Activated naive CD4-positive, alpha-beta T cell treated with Interleukin-2 at 50 U/mL for 16 hours (primary cell): ENCODE measurements around the gene WSB2.
"Not testable (repeated sequence)": the region's sequence is repeated elsewhere in the genome, so short reads cannot be mapped to it uniquely, and the experiment has no call there.

Experiments
- DNase-seq: peaks from one replicate; pipeline ENCODE4 v3.0.0-alpha.2; 2020

The WSB2 gene

DNA sequence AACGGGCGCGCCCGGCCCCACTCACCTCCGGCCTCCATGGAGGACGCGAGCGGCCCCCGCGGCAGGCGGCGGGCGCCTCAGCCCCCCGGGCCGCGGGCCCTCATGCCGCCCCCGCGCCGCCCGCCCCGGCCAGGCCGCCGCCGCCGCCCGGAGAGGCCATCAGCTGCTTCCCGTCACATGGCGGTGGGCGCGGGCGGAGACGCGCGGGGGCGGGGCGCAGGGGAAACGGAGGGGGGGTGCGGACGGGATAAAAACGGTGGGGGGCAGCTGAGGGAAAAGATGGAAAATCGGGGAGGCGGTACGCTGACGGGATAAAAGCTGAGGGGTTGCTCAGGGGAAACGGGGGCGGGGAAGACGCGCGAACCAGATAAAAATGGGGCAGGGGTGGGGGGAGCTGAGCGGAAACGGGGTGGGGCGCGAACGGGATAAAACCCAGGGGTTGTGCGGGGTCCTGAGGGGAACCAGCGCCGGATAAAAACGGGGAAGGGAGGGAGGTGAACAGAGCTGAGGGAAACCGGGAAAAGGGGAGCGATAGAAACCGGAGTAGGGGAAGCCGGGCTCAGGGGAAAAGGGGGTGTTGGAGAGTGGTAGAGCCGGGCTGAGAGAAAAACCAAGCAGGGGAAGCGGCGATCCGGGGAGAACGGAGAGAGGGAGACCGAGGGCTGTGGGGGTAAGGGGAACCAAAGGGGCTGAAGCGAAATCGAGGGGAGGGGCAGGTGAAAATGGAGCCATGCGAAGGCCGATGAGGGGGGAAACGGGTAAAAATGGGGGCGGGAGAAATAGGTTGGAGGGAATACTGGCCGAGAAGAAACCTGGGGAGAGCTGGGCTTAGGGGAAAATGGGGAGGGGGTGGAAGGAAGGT is at the start of gene WSB2:
TSS of gene WSB2 (minus strand) at position 169 of the 862 bp plus-strand sequence. CDS start at position 38, 131 bp downstream.
- DNase-seq: peak; percentile 64

GRCh38 chr12:118109088-118109487 is 48.1 kb upstream of the WSB2 start:
- DNase-seq: no peak

GRCh38 chr12:118107694-118108093 is 46.7 kb upstream of the WSB2 start:
- DNase-seq: no peak

GRCh38 chr12:118107011-118107410 is 46.0 kb upstream of the WSB2 start:
- no peak for DNase-seq

- peak; percentile 16 for DNase-seq
These were observed 42.8 kb upstream of the WSB2 start, which contains the start of gene VSIG10 for GRCh38 chr12:118103601-118104382. Gene VSIG10, minus strand, starts transcription at chr12:118104011. Its CDS starts 340 bp downstream, at chr12:118103671.

DNA sequence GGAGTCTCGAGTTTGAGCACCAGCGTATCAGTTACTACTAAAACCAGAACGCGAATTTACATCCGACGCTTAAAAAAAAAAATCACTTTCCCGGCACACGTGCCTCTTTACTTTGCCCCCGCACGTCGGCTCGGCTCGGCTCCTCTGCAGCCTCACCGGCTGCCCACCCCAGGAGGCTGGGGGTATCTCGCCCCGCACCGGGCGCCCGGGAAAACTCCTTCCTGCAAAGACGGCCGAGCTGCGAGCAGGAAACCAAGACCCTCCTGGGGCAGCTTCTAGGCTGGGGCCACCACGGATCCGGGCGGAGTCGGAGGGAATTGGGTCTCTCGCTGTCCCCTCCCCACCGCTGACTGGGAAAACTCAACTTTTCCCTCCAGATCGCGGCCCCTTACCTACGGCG is 42.2 kb upstream of the WSB2 start:
- DNase-seq: peak; percentile 2

DNA sequence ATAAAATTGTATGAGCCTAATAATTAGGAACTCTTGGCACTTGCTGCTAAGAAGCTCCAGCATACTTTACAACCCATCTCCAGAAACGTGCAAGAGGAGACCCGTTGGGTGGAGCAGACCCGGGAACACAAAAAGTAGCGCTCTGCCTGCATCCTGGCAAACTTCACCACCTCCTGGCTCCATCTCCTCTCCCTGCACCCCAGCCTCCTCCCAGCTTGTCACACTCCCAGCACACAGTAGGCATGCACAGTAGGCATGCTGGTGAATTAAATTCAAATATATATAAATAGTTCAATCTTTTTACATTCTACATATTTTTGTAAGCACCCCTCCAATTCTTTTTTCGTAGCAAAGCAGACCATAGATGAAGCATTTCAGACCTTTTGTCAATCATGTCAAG is 41.6 kb upstream of the WSB2 start:
- no peak for DNase-seq

DNA sequence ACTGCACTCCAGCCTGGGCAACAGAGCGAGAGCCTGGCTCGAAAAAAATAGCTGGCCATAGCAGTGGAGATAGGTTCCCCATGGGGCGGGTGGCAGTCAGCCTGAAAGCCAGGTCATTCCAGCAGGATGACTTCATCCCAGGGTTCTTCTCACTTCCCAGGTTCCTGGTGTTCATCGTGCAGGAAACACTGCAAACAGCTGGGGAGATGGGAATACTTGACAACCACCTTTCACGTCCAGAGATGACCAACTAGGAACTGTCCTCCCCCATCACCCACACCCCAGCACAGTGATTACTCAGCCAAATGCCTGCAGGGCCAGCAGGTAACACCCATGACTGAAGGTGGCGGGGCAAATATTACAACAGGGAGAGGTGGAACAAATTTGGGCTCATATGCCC is 41.1 kb upstream of the WSB2 start:
- no peak for DNase-seq

- DNase-seq: no peak
These were observed 40.1 kb upstream of the WSB2 start for GRCh38 chr12:118101051-118101450.

DNA sequence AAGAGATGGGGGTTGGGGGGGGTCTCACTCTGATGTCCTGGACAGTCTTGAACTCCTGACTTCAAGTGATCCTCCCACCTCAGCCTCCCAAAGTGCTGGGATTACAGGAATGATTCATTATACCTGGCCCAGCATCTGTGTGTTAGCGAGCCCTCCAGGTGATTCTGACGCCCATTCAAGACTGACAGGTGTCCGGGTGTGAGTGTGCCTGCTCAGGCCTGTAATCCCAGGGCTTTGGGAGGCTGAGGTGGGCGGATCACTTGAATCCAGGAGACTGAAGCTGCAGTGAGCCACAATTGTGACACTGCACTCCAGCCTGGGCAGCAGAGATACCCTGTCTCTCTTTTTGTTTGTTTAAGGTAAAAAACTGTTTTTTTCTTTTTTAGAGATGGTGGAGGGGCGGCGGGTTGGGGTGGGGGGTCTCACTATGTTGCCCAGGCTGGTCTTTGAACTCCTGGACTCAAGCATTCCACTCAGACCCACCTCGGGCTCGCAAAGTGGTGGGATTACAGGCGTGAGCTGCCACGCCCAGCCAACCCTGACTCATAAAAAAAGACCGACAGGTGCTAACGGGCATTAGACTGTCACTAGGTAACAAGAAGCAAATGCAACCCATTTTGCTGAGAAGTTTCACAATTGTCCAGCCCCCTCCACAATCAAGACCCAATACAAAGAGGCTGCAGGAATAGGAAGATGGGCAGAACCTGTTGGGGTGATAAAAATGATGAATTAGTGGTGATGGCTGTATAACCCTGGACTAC is 38.1 kb upstream of the WSB2 start:
- no peak for DNase-seq

GRCh38 chr12:118098401-118098800 is 37.4 kb upstream of the WSB2 start:
- no peak for DNase-seq

GRCh38 chr12:118094039-118094438 is 33.1 kb upstream of the WSB2 start:
- DNase-seq: no peak

- DNase-seq: no peak
These were observed 28.8 kb upstream of the WSB2 start for GRCh38 chr12:118089782-118090181.

- no peak for DNase-seq
These were observed 21.2 kb upstream of the WSB2 start for GRCh38 chr12:118082161-118082560.

- DNase-seq: not testable (repeated sequence)
These were observed 20.5 kb upstream of the WSB2 start for GRCh38 chr12:118081521-118081920.

- no peak for DNase-seq
These were observed 12.8 kb upstream of the WSB2 start for GRCh38 chr12:118073768-118074167.

DNA sequence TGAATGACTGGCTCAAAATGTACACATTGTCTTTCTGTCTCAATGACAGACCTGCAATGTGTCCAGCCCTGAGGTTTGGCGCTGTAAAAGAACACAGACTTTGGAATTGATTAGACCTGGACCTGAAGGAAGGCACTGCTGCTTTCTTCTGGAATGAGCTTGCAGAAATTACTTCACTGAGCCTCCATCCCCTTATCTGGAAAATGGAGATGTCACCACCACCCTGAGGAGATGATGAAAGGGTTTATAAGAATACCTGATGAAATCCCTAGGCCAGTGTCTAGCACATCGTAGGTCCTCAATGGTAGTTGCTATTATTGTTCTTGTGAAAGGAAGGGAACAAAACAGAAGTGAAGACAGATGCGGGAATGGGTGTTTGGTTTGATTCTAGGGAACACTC is 9.7 kb upstream of the WSB2 start:
- DNase-seq: no peak

- DNase-seq: no peak
These were observed 7.5 kb upstream of the WSB2 start for GRCh38 chr12:118068445-118068844.

DNA sequence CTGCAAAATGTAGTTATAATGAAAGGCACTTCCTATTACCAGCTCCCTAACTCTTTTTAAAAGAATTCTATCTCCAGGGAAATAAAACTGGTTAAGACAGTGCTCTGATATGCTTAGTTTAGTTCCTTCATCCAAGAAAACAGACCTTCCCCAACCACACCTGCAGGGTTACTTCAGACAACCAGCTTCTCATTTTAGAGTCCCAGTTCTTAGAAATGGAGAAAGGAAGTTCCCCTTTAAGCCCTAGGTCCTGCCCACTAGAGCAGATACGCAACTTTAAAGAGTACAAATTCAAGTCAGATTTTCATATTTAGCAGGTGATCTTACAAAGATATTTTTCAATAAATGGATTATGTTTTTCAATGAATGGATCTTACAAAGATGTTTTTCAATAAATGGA is 4.4 kb upstream of the WSB2 start:
- no peak for DNase-seq

DNA sequence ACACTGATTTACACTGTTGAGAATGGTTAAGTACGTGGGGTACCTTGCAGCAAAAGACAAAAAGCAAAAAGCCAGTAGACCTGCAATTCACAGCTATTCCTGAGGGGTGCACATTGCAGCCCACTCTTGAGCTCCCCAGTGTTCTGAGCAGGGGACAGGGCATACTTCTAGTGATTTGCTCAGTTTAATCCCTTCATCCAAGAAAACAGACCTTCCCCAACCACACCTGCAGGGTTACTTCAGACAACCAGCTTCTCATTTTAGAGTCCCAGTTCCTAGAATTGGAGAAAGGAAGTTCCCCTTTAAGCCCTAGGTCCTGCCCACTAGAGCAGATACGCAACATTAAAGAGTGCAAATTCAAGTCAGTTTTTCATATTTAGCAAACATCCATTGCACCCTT is 3.6 kb upstream of the WSB2 start:
- no peak for DNase-seq

DNA sequence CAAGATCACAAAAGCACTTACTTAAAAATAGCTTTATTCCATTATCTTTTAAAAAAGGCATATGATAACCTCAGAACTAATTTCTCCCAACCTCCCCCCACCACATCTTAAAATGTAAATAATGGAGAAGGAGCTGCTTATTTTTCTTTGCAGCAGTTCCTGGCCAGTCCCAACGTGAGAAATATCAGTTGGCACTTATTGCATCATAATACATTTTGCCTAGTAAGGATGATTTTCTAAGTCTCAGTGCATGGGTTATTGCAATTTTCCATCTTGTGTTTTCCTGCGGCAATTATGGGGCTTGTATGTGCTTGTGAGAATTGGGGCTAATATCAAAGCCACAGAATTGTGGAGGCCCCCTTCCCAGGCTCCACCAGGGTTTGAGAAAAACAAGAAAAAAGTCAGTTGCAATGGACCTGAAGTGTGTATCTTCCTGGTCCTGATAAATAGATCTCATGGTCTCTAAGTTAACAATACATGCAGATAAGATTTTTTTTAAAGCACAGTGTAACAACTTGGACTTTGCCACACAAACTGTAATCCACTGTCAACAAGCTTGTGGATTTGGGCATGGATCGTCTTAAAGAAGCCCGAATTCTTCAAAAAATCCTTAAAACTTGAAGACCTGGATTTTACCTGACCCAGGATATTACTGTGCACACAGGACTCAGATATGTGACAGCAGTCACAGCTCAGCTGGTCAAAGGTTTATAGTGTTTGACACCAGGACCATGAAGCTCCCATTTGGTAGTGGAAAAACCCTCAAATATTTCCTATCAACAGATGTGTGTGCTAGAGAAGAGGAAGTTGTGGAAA is 2.8 kb upstream of the WSB2 start:
- no peak for DNase-seq
